Measurements from ENCODE around the gene EDC3.
"Not testable (repeated sequence)": the region's sequence is repeated elsewhere in the genome, so short reads cannot be mapped to it uniquely, and the experiment has no call there.

The EDC3 gene

DNA sequence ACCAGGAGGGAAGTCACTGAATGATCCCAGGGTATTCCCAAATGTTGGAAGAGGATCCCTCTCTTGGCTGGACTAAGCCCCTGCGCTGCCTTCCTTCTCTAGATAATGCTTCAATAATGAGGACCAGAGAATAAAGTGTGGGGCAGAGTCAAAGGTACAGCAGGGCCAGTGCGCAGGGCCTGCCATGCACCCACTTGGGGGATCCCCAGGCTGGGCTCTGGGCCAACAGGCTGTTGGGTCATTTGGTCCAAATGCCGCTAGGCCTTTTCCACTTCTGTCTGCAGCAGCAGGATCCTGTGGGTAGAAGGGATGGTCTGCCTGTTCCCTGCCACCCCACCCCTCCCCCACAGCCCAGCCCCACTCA, 85.9 kb downstream of the EDC3 start:
- no peak for DNase-seq (ENCODE audit: low spot score)

DNA sequence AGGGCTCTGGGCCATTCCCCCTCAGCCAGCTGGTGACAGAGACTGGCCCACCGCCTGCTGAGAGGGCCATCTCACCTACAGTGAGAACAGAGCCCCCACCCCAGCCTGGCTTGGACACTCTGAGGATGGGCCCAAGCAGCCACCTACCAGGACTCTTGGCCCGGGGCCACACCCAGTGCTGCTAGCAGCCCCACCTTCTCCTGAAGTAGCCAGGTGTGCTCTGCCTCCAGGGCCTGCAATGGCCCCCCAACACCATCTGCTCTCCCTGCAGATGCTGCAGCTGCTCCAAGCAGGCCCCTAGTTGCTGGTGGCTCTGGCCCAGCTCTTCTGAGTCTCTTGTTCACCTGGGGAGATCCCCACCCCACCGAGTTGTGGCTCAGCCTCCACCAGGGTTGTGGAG, 87.0 kb downstream of the EDC3 start:
- DNase-seq (ENCODE audit: low spot score): no peak

DNA sequence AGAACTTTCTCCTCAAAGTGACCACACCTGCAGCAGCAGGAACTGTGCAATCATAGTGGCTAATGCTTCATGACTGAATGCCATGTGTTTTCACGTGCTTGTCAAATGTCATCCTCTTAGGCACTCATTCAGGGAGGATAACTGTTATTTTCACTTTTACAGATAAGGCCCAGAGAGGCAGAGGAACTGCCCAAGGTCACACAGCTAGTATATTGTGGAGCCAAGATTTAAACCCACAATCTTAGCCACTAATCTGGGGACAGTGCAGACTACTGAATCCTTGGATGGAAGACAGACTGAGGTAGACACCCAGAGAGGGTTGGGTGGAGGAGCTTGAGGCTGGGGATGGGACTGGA, 90.1 kb downstream of the EDC3 start:
- no peak for DNase-seq (ENCODE audit: low spot score)

DNA sequence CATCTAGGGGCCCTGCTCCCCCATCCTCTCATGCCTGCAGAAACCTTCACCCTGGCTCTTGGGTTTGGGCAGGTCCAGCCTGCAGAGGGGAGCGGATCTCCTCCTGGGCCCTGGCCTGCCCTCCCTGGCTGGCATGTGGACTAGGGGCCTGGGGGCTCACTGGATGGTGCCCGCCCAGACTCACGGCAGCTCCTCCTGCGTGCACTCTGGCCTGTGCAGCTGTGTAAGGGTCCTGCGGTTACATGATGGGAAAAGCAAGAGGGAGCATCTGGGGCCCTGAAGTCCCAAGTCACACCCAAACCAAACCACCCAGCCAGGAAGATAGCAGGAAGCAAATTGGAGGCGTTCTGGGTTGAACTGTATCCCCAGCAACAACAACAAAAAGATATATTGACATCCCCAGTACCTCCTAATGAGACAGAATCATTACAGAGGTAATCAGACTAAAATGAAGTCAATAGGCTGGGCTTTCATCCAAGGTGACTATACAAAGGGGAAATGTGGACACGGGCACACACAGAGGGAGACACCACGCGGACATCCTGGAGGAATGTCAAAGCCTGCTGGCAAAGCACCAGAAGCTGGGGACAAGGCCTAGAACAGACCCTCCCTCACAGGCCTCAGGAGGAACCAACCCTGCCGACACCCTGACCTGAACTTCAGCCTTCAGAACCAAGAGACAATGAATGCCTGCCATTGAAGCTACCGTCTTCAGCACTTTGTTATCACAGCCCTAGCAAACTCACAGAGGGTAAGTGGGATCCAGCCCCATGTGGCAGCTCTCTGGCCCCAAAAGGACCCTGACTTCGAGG, 90.6 kb downstream of the EDC3 start:
- DNase-seq (ENCODE audit: low spot score): no peak

DNA sequence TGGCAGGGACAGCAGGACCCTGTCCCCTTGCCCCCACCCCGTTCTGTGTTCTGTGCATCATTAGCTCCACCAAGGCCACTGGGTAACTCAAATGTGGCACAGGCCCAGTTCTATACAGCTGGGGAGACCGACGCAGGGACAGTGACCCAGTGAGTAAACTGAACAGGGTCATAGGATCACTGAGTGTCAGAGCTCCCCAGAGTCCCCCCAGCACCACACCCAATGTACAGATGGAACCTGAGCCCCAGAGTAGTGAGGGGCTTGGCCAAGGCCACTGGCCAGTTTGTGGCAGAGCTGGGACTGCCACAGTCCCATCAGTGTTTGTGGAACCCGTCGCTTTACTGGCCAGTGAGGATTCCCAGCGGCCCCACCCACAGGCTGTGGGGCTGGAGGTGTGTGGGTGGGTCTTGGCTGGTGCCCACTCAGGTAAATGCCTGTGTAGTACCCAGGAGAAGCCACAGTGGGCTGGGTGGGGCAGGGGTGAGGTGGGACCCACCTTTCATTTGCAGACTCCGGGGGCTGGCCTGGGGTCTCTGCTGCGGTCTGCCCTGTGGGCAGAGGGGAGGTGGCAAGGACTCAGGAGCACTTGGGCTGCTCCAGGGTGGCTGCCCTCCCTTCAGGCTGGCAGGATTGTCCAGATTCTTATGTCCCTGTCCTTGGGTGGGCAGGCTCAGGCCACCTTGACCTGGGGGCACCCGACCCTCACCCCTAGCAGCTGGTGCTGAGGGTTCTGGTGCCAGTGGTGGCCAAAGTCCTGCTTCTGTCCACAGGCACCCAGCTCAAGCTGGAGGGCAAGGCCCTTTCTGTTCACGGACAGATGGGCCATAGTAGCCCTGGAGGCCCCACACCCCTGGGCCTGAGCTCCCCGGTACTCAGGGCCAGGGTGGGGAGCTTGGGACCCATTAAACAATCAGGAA, 91.8 kb downstream of the EDC3 start:
- no peak for DNase-seq (ENCODE audit: low spot score)

DNA sequence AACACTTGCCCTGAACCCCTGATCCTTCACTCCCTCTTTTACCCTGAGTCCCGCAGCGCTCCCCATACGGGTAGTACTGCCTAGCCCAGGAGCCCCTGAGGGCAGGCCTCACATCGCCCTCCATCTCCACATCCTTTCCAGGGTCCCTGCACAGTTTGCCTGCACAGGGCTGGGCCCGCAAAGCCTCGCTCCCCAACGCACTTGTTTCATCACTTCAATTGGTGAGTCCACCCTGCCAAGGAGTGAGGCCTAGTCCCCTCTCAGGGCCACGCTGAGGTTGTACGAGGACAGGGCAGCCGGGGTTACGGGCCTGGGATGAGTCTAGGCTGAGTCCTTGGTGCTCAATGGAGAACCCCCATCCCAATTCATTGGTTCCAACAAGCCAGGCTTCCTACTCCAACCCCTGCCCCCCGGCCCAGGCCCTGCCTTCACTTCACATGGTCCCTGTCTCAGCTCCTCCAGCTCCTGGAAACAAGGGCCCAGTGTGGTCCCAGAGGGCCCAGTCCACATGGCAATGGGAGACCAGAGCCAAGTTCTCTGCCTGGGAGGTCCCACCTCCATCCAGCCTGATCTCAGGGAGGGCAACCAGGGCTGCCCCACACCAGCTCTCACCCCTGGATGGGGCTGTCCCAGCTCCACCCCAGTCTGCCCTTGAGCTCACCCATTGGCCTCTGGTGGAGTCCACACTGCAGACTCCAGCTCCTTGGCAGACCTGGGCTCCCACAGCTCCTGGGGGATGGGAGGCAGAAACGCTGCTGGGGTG, 92.6 kb downstream of the EDC3 start:
- no peak for DNase-seq (ENCODE audit: low spot score)

DNA sequence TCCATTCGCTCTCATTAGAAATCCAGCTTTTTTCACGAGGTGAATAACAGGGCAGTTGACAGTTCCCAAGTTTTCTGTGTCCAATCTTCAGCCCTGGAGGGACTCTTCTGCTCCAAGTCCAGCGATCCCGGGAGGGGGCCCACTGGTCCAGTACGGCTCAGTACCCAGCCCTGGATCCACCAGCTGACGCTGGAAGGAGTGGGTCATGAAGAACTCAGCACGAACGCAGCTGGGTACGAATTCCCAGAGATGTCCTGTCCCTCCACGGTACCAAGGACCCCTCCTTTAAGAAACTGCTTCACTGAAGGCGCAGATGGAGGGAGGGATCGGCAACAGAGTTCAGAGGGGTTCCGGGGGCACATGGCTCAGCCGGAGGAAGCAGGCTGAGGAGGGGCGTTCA, 96.7 kb downstream of the EDC3 start:
- no peak for DNase-seq (ENCODE audit: low spot score)

DNA sequence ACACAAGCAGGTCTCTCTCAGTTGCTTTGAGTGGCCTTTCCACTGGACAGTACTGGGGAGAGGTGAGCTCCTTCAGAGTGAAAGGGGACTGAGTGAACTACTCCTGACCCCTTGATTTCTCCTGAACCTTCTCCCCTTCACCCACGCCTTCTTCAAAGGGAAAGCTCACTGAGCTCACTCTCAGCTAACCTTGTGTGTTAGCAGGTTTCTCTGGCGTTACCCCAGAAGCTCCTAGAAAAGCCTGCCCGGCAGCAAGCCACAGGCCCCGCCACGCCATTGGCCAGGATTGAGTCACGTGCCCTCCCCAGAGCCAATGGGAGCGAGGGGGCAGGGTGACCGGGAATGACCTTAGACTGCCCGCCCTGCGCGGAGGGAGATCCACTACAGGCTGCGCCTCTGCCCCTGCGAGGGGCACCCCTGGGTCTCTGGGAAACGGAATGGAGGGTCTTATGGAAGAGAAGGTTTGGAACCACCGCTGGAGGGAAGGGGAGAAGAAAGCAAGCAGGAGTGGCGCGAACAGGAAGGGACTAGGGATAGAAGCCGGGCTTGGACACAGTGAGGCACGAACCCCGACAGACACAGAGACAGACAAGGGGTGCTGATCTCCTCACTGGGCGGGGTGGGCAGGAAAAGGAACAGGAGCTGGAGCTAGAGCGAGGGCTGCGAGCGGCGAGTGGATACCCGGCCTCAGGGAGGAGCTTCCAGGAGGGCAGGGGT, 97.5 kb downstream of the EDC3 start:
- peak; percentile 100 for DNase-seq (ENCODE audit: low spot score)

DNA sequence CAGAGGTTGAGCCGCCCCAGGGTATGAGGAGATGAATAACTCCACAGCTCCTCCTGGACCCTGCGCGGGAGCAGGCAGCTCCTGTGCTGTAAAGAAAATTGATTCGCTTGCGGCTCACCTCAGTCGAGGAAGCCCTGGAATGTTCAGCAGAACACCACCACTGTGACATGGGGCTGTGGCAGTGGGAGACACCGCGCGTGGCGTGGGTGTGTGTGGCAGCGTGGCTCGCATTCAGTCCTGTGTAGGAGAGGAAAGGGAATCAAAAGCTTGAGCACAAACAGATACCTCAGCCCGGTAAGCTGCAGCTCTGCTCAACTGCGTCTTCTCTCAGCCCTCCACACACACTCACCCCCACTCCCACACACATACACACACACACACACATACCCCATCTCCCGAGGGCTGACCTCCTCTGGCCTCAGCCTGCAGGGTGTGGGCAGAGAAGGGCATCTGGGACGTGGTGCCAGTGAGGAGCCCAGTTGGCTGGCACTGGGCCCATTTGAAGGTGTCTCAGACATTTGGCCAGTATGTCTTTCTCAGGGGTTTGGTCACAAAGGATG, 98.6 kb downstream of the EDC3 start:
- not testable (repeated sequence) for DNase-seq (ENCODE audit: low spot score)

DNA sequence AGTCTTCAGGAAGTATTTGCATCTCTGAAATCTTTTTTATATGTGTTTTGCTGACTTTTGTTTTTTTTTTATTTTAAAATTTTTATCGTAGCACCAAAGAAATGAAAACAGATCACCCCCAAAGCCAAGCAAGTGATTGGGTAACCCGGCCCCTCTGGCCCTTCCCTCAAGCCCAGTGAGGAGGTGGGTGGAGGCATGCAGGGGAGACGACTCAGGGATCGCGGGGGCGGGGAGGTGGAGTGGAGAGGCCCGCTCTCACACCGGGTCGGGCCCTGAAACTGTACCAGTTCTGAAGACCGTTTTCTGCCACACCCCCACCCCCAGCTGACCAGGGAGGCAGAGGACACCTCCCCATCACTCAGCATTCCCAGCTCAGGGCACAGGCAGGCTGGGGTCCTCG, 99.1 kb downstream of the EDC3 start:
- DNase-seq (ENCODE audit: low spot score): not testable (repeated sequence)

DNA sequence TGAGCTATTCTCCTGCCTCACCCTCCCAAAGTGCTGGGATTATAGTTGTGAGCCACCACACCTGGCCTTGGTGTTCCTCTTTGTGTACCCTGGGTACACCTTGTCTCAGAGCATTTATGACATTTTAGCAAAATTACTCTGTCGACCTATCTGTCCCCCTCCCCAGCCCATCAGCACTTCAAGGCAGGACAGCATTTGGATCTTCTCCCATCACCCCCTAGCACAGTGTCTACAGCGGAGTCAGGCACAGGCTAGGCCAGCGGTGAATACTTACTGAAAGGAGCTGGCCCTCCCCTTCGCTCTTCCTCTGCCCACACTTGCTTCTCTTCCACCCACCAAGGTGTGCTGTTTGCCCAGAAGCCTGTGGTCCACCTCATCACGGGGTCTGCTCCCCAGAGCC, 100.6 kb downstream of the EDC3 start:
- no peak for DNase-seq (ENCODE audit: low spot score)

DNA sequence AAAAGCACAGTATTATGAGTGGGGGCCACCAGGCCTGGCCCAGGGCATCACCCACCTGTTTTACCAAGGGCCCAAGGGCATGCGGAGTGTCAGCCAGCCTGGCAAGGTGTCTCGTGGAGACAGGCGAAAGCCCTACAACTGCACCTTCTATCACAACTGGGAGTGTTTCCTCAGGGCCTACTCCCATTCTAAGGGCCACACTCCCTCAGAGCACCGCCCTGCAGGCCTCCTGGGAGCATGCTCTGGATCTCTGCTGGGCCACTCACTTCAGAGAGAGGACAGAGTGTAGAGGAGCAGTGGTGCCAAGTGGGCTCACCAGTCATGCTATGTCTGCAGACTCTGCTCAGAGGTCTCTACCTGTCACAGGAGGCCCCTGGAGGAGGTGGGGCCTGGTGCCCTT, 101.4 kb downstream of the EDC3 start:
- no peak for DNase-seq (ENCODE audit: low spot score)

DNA sequence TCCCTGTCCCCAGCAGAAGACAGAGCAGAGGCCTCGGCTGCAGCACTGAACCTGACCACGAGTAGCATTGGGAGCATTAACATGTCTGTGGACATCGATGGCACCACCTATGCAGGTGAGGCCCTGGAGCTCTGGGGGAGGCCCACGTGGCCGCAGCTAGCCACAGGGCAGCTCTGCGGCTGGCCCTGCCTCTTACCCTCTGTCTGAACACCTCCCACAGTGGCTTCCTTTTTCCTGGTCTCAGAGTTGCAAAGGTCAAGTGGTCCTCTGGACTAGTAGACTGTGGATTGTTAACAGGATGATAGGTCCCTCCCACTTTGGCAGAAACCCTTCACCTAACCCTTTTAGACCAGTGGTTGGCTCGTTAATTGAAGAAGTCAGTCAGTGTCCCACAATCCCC, 102.7 kb downstream of the EDC3 start:
- no peak for DNase-seq (ENCODE audit: low spot score)

DNA sequence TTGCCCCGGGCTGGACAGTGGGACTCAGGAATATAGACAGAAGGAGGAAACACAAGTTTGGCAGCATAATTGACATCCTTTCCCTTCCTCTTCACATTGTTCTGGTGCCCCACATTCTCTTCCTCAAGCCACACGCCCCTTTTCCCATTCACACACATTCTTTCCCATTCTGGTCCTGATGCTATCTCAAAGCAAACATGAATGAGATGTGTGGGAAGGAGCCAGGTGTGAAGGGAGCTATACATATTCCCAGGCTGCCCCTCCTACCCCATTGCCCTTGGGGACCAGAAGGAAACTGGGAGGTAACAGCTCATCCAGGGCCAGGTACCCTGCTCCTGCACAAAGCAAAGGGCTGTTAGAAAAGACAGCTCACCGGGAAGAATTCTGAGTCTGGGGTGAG, 103.6 kb downstream of the EDC3 start:
- no peak for DNase-seq (ENCODE audit: low spot score)

DNA sequence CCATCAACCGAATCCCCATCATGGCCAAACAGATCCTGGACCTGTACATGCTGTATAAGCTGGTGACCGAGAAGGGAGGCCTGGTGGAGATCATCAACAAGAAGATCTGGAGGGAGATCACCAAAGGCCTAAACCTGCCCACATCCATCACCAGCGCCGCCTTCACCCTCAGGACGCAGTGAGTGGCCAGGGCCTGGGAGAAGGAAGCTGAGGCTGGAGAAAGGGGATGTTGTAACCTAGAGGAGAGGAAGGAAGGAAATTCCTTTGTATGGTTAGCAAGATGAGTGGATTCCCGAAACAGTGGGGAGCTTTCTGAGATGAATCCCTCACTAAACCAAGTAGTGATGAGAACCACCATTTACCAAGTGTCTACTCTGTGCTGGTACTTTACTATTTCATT, 106.0 kb downstream of the EDC3 start:
- DNase-seq (ENCODE audit: low spot score): no peak

DNA sequence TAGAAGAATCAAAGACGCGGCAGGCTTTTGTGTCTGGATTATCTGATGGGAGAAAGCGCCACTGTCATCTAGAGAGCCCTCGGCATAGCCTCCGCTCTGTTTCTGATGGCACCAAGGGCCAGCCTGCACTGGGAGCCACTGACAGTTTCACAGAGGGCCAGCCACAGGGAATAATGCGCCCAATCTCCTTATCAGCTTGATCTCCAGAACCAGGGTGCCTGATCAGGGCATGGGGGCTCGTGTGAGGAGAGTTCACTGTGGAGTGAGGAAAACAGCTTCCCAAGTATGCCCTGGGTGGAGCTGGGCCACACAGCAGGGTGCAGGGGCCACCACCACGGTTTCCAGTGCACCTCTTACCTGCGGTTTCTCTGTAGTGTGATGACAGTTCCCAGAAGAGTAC, 110.0 kb downstream of the EDC3 start:
- DNase-seq (ENCODE audit: low spot score): no peak

DNA sequence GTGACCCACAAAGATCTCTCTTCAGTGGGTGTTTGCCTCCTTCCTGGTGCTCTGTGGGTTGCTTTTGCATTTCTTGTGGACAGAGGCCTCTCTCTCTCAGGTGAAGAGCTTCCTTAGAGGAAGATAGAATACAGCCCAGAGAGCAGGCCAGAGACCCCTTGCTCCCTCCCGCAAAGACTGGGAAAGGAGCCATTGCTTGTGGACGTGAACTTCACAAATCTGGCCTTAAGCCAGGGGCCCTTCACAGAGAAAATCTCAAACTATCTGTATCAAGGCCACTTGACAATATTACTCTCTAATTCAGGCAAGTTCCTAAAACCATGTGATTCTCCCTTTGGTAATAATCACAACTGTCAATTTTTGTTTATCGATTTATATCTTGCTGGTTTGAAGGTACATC, 110.6 kb downstream of the EDC3 start:
- DNase-seq (ENCODE audit: low spot score): no peak

DNA sequence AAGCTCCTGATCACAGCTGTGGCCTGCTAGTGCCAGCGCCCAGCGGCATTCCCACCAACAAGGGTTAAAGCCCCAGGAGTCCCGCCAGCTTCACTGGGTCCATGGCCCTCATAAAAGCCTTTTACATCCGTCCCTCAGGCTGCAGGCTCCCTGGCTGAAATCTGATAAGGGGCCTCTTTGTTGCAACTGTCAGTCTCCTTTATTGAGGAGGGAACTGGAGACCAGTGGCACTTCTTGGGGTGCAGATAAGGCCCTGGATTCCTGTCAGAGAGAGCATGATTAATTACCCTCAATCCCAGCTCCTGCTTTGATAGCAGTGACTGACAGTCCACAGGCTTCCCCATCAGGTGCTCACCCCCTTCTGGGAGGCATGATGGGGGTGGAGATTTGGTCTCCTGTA, 111.0 kb downstream of the EDC3 start:
- DNase-seq (ENCODE audit: low spot score): no peak

DNA sequence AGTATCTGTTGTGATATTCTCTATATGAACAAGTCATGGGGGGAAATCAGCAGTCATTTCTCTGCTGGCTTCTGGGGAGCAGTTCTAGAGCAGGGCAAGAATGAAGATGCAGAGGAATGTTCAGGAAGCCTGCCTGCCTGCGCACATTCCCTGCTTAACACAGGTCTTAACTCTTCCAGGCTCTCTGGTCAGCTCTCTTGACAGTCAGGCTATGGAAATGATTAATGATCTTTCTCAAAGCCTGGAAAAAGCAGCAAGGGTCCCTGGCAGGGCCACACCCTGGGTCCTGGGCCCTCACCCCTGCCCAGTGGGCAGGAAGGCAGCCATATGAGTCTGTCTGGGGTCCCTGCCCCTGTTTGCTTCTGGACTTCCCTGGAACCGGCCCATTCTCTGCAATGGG, 111.6 kb downstream of the EDC3 start:
- DNase-seq (ENCODE audit: low spot score): no peak

Data from HuH-7.5 (cell line).